Right lobe of liver (tissue), 6 donors: ENCODE data around the gene CEP112. TPM values are rescaled to one million over a fixed set of nuclear protein-coding genes. Genes with fewer than 3 reads are reported as not detected.

Source experiments
- ATAC-seq, 4 donors: fragments of 200-7000 bp; cut with Tn5 transposase; one replicate each; pipeline ENCODE4 v1.9.1; 2020; ENCODE audit warnings: mild to moderate bottlenecking in 4 of 4, moderate library complexity in 4 of 4
- DNase-seq, 3 donors: peaks; one replicate each; pipeline ENCODE4 v3.0.0-alpha.2; 2020
- H3K27ac ChIP-seq, 3 donors: fragments of 200-600 bp; one replicate each; pipeline ENCODE4 v1.8.0; 2022
- H3K27me3 ChIP-seq, 2 donors: fragments of 200-600 bp; one replicate each; pipeline ENCODE4 v1.8.0; 2022
- H3K36me3 ChIP-seq, 4 donors: fragments of 200-600 bp; sonication (generic) in 1 of 4; one replicate each; pipeline versions ENCODE4 v1.5.1 to v1.8.0; 2017 to 2022; ENCODE audit warnings: control low read depth in 1 of 4
- H3K4me1 ChIP-seq, 4 donors: fragments of 200-600 bp; sonication (generic) in 1 of 4; one replicate each; pipeline versions ENCODE4 v1.5.1 to v1.8.0; 2017 to 2022; ENCODE audit warnings: control low read depth in 1 of 4
- H3K4me3 ChIP-seq, 3 donors: fragments of 200-600 bp; one replicate each; pipeline ENCODE4 v1.8.0; 2022
- H3K9me3 ChIP-seq, 4 donors: fragments of 200-600 bp; sonication (generic) in 1 of 4; one replicate each; pipeline versions ENCODE4 v1.5.1 to v1.8.0; 2017 to 2022; ENCODE audit warnings: control low read depth in 1 of 4
- CTCF ChIP-seq, 4 donors: fragments of 200-600 bp in 3 of 4; fragments of 450-650 bp in 1 of 4; IDR thresholded peaks; one replicate each; pipeline versions ENCODE4 v1.5.1 to v1.8.0; 2016 to 2022; ENCODE audit warnings: antibody characterized with exemption in 4 of 4, mild to moderate bottlenecking in 2 of 4
- POLR2A ChIP-seq: fragments of 450-650 bp; IDR thresholded peaks from one replicate; pipeline ENCODE4 v1.6.1; 2017; ENCODE audit warnings: antibody characterized with exemption, mild to moderate bottlenecking
- WGBS: methylation state at CpG from one replicate; pipeline ENCODE4 v1.1.6; 2018; ENCODE audit warnings: low coverage, low lambda C conversion rate; ENCODE audit not compliant: insufficient coverage; ENCODE audit errors: missing lambda C conversion rate; 5-methylcytosine and 5-hydroxymethylcytosine counted together
- intact Hi-C, 2 donors: fragments of 100-400 bp; cut with DNase I; formaldehyde crosslinking; loops; one replicate each; pipeline versions ENCODE4 v1.11.2 to v1.14.1; 2022
- total RNA-seq, 6 experiments: library from RNA; depleted of rRNA in 2 of 6; stranded (reverse); fragments of >200 nt in 2 of 6; fragmentation: NEBNext Ultra II Directional in 3 of 6; extraction: Animal tissue kit (Norgen Biotek cat#: 25700) in 3 of 6; gene quantifications; one replicate each; pipeline versions ENCODE4 v1.1.0 to v1.2.4, GENCODE V29; 2016 to 2023
- donor health status: DM: no; HTN: yes; CAD: no.
- donor health status: DM: no; HTN: no; CAD: no.
- donor health status: DM: no; HTN: no; CAD: no.
- donor health status: DM: no; HTN: yes; CAD: no.
- donor health status: DM: no; HTN: yes; CAD: no.

CEP112 gene
- total RNA-seq, 6 experiments from 2014 or later = 2.2 to 4.6 (median 3.9) TPM

- WGBS = 78% methylated on average over 4 of the region's 4 CpGs
- TF ChIP-seq POLR2A = no peak
- no peak for TF ChIP-seq CTCF (IDR thresholded peaks at IDR 0.05)
- Histone ChIP-seq H3K27me3 (no peaks in the 10 kb centered on the region), H3K27ac (no peak overlapping the region), H3K4me3 (no peak overlapping the region), H3K9me3 (no peaks in the 10 kb centered on the region), H3K4me1 (no peaks in the 10 kb centered on the region), H3K36me3 (no peaks in the 10 kb centered on the region)
- intact Hi-C loops = no loop called here
- no peak for DNase-seq
- ATAC-seq = no peak
Observed at GRCh38 chr17:65697661-65698060, 494.3 kb downstream of the CEP112 start.

- H3K27me3 ChIP-seq = no peaks in the 10 kb centered on the region
- no peaks in the 10 kb centered on the region for H3K9me3 ChIP-seq
- no peaks in the 10 kb centered on the region for H3K36me3 ChIP-seq
- intact Hi-C loops = no loop called here
- ATAC-seq = no peak
- no peak overlapping the region for H3K27ac ChIP-seq
- H3K4me3 ChIP-seq = no peak overlapping the region
- H3K4me1 ChIP-seq = no peaks in the 10 kb centered on the region
- DNase-seq = no peak
- no peak for TF ChIP-seq CTCF (IDR thresholded peaks at IDR 0.05)
- TF ChIP-seq POLR2A = no peak
- 79% methylated on average over 6 of the region's 6 CpGs for WGBS
Observed at GRCh38 chr17:65696739-65697394, 495.1 kb downstream of the CEP112 start.

GRCh38 chr17:65694601-65695000, 497.3 kb downstream of the CEP112 start:
- Histone ChIP-seq H3K36me3 (no peaks in the 10 kb centered on the region), H3K27ac (no peak overlapping the region), H3K27me3 (no peaks in the 10 kb centered on the region), H3K4me3 (no peak overlapping the region), H3K4me1 (no peaks in the 10 kb centered on the region), H3K9me3 (no peaks in the 10 kb centered on the region)
- TF ChIP-seq POLR2A (no peak), CTCF (IDR thresholded peaks at IDR 0.05) (no peak)
- DNase-seq (no peak), ATAC-seq (no peak)
- intact Hi-C loops = no loop called here
- 68% methylated on average over 3 of the region's 3 CpGs for WGBS

GRCh38 chr17:65690626-65691310, 501.2 kb downstream of the CEP112 start:
- Histone ChIP-seq H3K36me3 (no peaks in the 10 kb centered on the region), H3K9me3 (no peaks in the 10 kb centered on the region), H3K4me1 (no peaks in the 10 kb centered on the region), H3K27me3 (no peaks in the 10 kb centered on the region), H3K27ac (no peak overlapping the region), H3K4me3 (no peak overlapping the region)
- intact Hi-C loops = no loop called here
- 58% methylated on average over 5 of the region's 6 CpGs for WGBS
- DNase-seq (no peak), ATAC-seq (no peak)
- TF ChIP-seq POLR2A (no peak), CTCF (IDR thresholded peaks at IDR 0.05) (no peak)
